GM13976 (cell line): Measurements from ENCODE around the gene ERG.

Experiments
- DNase-seq: peaks from one replicate; pipeline ENCODE4 v3.0.0; 2012; ENCODE audit warnings: low spot score
- CTCF ChIP-seq: IDR thresholded peaks from 2 replicates; pipeline ENCODE4 v1.5.1; 2012; ENCODE audit warnings: borderline replicate concordance, mild to moderate bottlenecking; ENCODE audit not compliant: insufficient read depth; ENCODE audit errors: extremely low read depth, missing control alignments, control extremely low read depth
- in situ Hi-C: fragments of 300-500 bp; cut with MboI; formaldehyde crosslinking; loops from one replicate; pipeline ENCODE4 v1.12.0; 2022; ENCODE audit warnings: low sequenced_read_pairs, mixed read lengths, inconsistent platforms; ENCODE audit not compliant: unreplicated experiment

The ERG gene

GRCh38 chr21:38354746-38355145 lies 143.5 kb downstream of the ERG start:
- TF ChIP-seq CTCF: no peak
- in situ Hi-C loops: loop anchor here (10.0 to 25.0 kb wide), 3 partner anchors 150 to 642 kb away; no protein-coding TSS in a partner anchor
- no peak for DNase-seq

- in situ Hi-C loops: loop anchor here (10.0 to 25.0 kb wide), 3 partner anchors 149 to 642 kb away; no protein-coding TSS in a partner anchor
- no peak for DNase-seq
- TF ChIP-seq CTCF: no peak
Observed at GRCh38 chr21:38354231-38354630, 144.0 kb downstream of the ERG start.

GRCh38 chr21:38352536-38353219 lies 145.6 kb downstream of the ERG start:
- in situ Hi-C loops: loop anchor here (10.0 to 25.0 kb wide), 3 partner anchors 148 to 640 kb away; no protein-coding TSS in a partner anchor
- peak; percentile 63 for DNase-seq
- TF ChIP-seq CTCF: peak; percentile 65

GRCh38 chr21:38351961-38352521 lies 146.2 kb downstream of the ERG start:
- in situ Hi-C loops: loop anchor here (10.0 to 25.0 kb wide), 3 partner anchors 147 to 640 kb away; no protein-coding TSS in a partner anchor
- TF ChIP-seq CTCF: no peak
- DNase-seq: peak; percentile 33

- no peak for DNase-seq
- no peak for TF ChIP-seq CTCF
- in situ Hi-C loops: loop anchor here (10.0 to 25.0 kb wide), 3 partner anchors 147 to 639 kb away; no protein-coding TSS in a partner anchor
Observed at GRCh38 chr21:38351176-38351959, 146.9 kb downstream of the ERG start.

GRCh38 chr21:38350684-38351083 lies 147.6 kb downstream of the ERG start:
- TF ChIP-seq CTCF: no peak
- in situ Hi-C loops: loop anchor here (10.0 to 25.0 kb wide), 3 partner anchors 146 to 638 kb away; no protein-coding TSS in a partner anchor
- DNase-seq: no peak
